ENCODE measurements around the gene SV2C. TPM values are rescaled to one million over a fixed set of nuclear protein-coding genes. Genes with fewer than 3 reads are reported as not detected.

The SV2C gene
- total RNA-seq, 1 experiment from 2014 or later = 0.09 TPM

DNA sequence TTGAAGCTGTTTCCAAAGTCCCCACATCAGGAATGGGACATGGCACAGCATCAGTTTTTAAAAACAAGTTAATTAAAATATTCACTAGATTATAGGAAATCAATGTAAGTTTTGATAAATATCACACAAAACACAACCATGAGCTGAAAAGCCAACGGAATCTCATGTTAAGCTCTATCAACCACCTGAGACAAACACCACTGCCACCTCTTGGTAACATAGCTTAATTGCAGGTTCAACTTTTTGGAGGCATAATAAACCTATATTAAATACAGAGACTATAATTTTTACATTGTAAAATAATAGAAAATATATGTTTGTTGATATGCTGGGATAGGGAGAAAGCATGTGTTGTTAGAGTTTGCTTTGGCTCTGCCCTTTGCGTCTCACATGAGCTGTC is 126.1 kb downstream of the SV2C start (continued):
- TF ChIP-seq SP1 (CRISPR knock-in tag; conservative IDR thresholded peaks at IDR 0.05) (no peak), ZNF512 (CRISPR knock-in tag; IDR thresholded peaks at IDR 0.05; ENCODE audit: borderline replicate concordance) (no peak), ZBTB43 (CRISPR knock-in tag; IDR thresholded peaks at IDR 0.05) (no peak)

DNA sequence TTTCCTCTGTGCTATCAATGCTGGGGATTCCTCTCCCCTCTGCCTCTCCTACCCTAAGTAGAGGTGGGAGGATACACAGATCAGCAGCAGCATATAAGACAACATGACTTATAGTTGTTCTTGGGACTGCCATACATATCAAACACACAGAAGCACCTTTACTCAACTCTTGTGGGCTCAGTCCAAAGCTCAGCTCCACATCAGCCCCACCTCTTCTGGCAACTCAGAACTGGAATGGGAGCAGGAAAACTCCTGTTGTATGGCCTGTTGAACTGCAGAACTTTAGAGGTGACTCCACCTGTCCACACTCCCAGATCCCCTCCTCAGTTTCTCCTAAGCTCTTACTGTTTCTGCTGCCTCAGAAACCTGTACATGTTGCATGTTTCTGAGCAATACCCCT is 127.8 kb downstream of the SV2C start:
- POLR2A ChIA-PET = no interaction called here
- Mint-ChIP-seq H3K4me3 (no peak overlapping the region), H3K36me3 (peaks cover 5% of the 10 kb centered on the region), H3K27ac (no peak overlapping the region), H3K9me3 (peaks cover 9% of the 10 kb centered on the region), H3K4me1 (peaks cover 5% of the 10 kb centered on the region; the same call in 1 of the 2 replicates), H3K27me3 (ENCODE audit: low read depth) (no peaks in the 10 kb centered on the region)
- CTCF ChIA-PET = no interaction called here
- DNase-seq (ENCODE audit: low spot score) (no peak), ATAC-seq (no peak)
- TF ChIP-seq FOXJ3 (CRISPR knock-in tag; IDR thresholded peaks at IDR 0.05; ENCODE audit: borderline replicate concordance) = no peak
- TF ChIP-seq NR1H2 (CRISPR knock-in tag; IDR thresholded peaks at IDR 0.05) = no peak
- no peak for TF ChIP-seq CTCF (IDR thresholded peaks at IDR 0.05)
- TF ChIP-seq KAT7 (CRISPR knock-in tag; IDR thresholded peaks at IDR 0.05; ENCODE audit: borderline replicate concordance) = no peak
- no peak for TF ChIP-seq RORB (CRISPR knock-in tag; IDR thresholded peaks at IDR 0.05)
- TF ChIP-seq ZNF263 (CRISPR knock-in tag; IDR thresholded peaks at IDR 0.05; ENCODE audit: low read depth) = no peak

DNA sequence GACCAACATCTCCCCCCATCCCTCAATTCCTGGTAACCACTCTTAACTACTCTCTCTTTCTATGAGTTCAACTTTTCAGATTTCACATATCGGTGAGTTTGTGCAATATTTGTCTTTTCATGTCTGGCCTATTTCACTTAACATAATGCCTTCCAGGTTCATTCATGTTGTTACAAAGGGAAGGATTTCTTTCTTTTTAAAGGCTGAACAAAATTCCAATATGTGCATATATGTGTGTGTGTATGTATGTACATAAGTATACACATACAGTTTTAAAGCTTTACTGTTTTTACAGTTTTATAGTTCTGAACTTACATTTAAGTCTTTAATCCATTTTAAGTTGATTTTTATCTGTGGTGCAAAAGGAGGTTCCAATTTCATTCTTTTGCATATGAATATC is 130.7 kb downstream of the SV2C start:
- DNase-seq (ENCODE audit: low spot score) (no peak), ATAC-seq (no peak)
- no peak for TF ChIP-seq NFATC4 (CRISPR knock-in tag; IDR thresholded peaks at IDR 0.05)
- no peak for TF ChIP-seq ATF6 (CRISPR knock-in tag; IDR thresholded peaks at IDR 0.05)
- no peak for TF ChIP-seq FOXJ3 (CRISPR knock-in tag; IDR thresholded peaks at IDR 0.05; ENCODE audit: borderline replicate concordance)
- no peak for TF ChIP-seq OVOL2 (CRISPR knock-in tag; IDR thresholded peaks at IDR 0.05; ENCODE audit: borderline replicate concordance)
- H3K36me3 Mint-ChIP-seq = peaks cover 5% of the 10 kb centered on the region
- peaks cover 9% of the 10 kb centered on the region for H3K9me3 Mint-ChIP-seq
- H3K4me1 Mint-ChIP-seq = peaks cover 4% of the 10 kb centered on the region; the same call in 1 of the 2 replicates
- H3K27ac Mint-ChIP-seq = no peak overlapping the region
- no peak overlapping the region for H3K4me3 Mint-ChIP-seq
- ChIA-PET CTCF (interaction anchor here (1.7 kb wide), 1 partner anchor 39 kb away, joined by 5 read pairs; no protein-coding TSS in a partner anchor), POLR2A (no interaction called here)
- no peaks in the 10 kb centered on the region for H3K27me3 Mint-ChIP-seq (ENCODE audit: low read depth)

DNA sequence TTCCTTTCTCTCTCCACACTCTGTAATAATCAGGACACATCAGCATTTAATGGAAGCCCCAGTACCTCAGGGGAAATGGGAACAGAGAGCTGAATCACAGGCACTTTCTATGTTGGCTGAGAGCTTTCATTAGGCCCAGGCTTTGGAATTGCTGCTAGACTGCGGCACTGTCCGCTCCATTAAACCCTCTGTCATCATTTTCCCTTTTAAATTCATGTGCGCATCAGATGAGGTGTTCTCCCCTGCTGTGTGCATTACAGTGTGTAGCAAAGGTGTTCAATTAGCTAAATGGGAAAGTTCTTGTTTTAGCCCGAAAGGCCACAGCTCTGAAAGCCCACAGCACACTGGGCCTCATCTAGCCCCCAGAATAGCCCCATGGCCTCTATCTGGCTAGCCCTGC is 133.6 kb downstream of the SV2C start:
- ATAC-seq (no peak), DNase-seq (ENCODE audit: low spot score) (no peak)
- H3K4me1 Mint-ChIP-seq = peaks cover 4% of the 10 kb centered on the region; the same call in 1 of the 2 replicates
- H3K27me3 Mint-ChIP-seq (ENCODE audit: low read depth) = no peaks in the 10 kb centered on the region
- H3K9me3 Mint-ChIP-seq = no peaks in the 10 kb centered on the region
- ChIA-PET CTCF (interaction anchor here (0.8 to 1.5 kb wide), 3 partner anchors 9 to 42 kb away, joined by 3 to 7 read pairs (median 3); no protein-coding TSS in a partner anchor), POLR2A (no interaction called here)
- H3K4me3 Mint-ChIP-seq = no peak overlapping the region
- H3K27ac Mint-ChIP-seq = no peak overlapping the region
- no peaks in the 10 kb centered on the region for H3K36me3 Mint-ChIP-seq
- TF ChIP-seq, protein P1, sequence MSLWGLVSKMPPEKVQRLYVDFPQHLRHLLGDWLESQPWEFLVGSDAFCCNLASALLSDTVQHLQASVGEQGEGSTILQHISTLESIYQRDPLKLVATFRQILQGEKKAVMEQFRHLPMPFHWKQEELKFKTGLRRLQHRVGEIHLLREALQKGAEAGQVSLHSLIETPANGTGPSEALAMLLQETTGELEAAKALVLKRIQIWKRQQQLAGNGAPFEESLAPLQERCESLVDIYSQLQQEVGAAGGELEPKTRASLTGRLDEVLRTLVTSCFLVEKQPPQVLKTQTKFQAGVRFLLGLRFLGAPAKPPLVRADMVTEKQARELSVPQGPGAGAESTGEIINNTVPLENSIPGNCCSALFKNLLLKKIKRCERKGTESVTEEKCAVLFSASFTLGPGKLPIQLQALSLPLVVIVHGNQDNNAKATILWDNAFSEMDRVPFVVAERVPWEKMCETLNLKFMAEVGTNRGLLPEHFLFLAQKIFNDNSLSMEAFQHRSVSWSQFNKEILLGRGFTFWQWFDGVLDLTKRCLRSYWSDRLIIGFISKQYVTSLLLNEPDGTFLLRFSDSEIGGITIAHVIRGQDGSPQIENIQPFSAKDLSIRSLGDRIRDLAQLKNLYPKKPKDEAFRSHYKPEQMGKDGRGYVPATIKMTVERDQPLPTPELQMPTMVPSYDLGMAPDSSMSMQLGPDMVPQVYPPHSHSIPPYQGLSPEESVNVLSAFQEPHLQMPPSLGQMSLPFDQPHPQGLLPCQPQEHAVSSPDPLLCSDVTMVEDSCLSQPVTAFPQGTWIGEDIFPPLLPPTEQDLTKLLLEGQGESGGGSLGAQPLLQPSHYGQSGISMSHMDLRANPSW (CRISPR knock-in tag; conservative IDR thresholded peaks at IDR 0.05; ENCODE audit: low read depth) = no peak
- TF ChIP-seq SMAD3 (CRISPR knock-in tag; IDR thresholded peaks at IDR 0.05; ENCODE audit: borderline replicate concordance) (no peak), ZNF532 (CRISPR knock-in tag; IDR thresholded peaks at IDR 0.05; ENCODE audit: borderline replicate concordance) (no peak)
